ENCODE data around the gene PNMA1.
"Not testable (repeated sequence)": the region's sequence is repeated elsewhere in the genome, so short reads cannot be mapped to it uniquely, and the experiment has no call there.

The PNMA1 gene

GRCh38 chr14:73715707-73716106 is 1.5 kb upstream of the PNMA1 start:
- DNase-seq = no peak

GRCh38 chr14:73714656-73715081 is 485 bp upstream of the PNMA1 start:
- no peak for DNase-seq

- DNase-seq = peak; percentile 35
Observed at GRCh38 chr14:73713206-73713802, 880 bp downstream of the PNMA1 start.

GRCh38 chr14:73712540-73713180 is 1.5 kb downstream of the PNMA1 start:
- DNase-seq = peak; percentile 97

- DNase-seq = no peak
Observed at GRCh38 chr14:73712071-73712506, 2.1 kb downstream of the PNMA1 start.

GRCh38 chr14:73710737-73711136 is 3.4 kb downstream of the PNMA1 start:
- DNase-seq = no peak

- DNase-seq = no peak
Observed at GRCh38 chr14:73709904-73710469, 4.2 kb downstream of the PNMA1 start.

GRCh38 chr14:73708076-73708475 is 6.1 kb downstream of the PNMA1 start:
- DNase-seq = not testable (repeated sequence)

- DNase-seq = no peak
Observed at GRCh38 chr14:73700325-73700724, 13.9 kb downstream of the PNMA1 start.

GRCh38 chr14:73696466-73697400 is 17.5 kb downstream of the PNMA1 start:
- no peak for DNase-seq

GRCh38 chr14:73695997-73696396 is 18.2 kb downstream of the PNMA1 start:
- no peak for DNase-seq

GRCh38 chr14:73695082-73695481 is 19.1 kb downstream of the PNMA1 start:
- no peak for DNase-seq

GRCh38 chr14:73694083-73694482 is 20.1 kb downstream of the PNMA1 start:
- DNase-seq = no peak

GRCh38 chr14:73686901-73687300 is 27.3 kb downstream of the PNMA1 start:
- no peak for DNase-seq

GRCh38 chr14:73685328-73685727 is 28.9 kb downstream of the PNMA1 start:
- no peak for DNase-seq

- DNase-seq = no peak
Observed at GRCh38 chr14:73684627-73685026, 29.6 kb downstream of the PNMA1 start.

- DNase-seq = no peak
Observed at GRCh38 chr14:73680821-73681220, 33.4 kb downstream of the PNMA1 start.

GRCh38 chr14:73678698-73679097 is 35.5 kb downstream of the PNMA1 start:
- no peak for DNase-seq

GRCh38 chr14:73674986-73675385 is 39.2 kb downstream of the PNMA1 start:
- no peak for DNase-seq

- no peak for DNase-seq
Observed at GRCh38 chr14:73667854-73668253, 46.3 kb downstream of the PNMA1 start.

- DNase-seq = no peak
Observed at GRCh38 chr14:73666583-73666982, 47.6 kb downstream of the PNMA1 start.

- DNase-seq = no peak
Observed at GRCh38 chr14:73665130-73665529, 49.1 kb downstream of the PNMA1 start.

- no peak for DNase-seq
Observed at GRCh38 chr14:73663548-73664212, 50.5 kb downstream of the PNMA1 start.
